Transverse colon (tissue), 4 donors: Measurements from ENCODE around the gene MPEG1. TPM values are rescaled to one million over a fixed set of nuclear protein-coding genes. Genes with fewer than 3 reads are reported as not detected.

Experiments used
- DNase-seq: peaks from one replicate; pipeline ENCODE4 v3.0.0-alpha.2; 2019
- H3K27ac ChIP-seq, 4 donors: fragments of 200-600 bp; sonication (generic); 2 replicates each; pipeline ENCODE4 v1.5.1; 2016 to 2018; ENCODE audit warnings: inconsistent platforms in 4 of 4
- H3K27me3 ChIP-seq: fragments of 200-600 bp; sonication (generic); 2 replicates; pipeline ENCODE4 v1.5.1; 2017; ENCODE audit warnings: inconsistent platforms
- H3K36me3 ChIP-seq, 4 donors: fragments of 200-600 bp; sonication (generic); 2 replicates each; pipeline ENCODE4 v1.5.1; 2017 to 2019; ENCODE audit warnings: inconsistent platforms in 4 of 4
- H3K4me1 ChIP-seq, 4 donors: fragments of 200-600 bp; sonication (generic); 2 replicates each; pipeline ENCODE4 v1.5.1; 2017 to 2020; ENCODE audit warnings: inconsistent platforms in 4 of 4
- H3K4me3 ChIP-seq, 4 donors: fragments of 200-600 bp; sonication (generic); 1 replicate in 1 of 4; 2 replicates in 3 of 4; pipeline versions ENCODE4 v1.5.1 to v1.6.1; 2017 to 2019; ENCODE audit warnings: inconsistent platforms in 4 of 4
- H3K9me3 ChIP-seq, 2 donors: fragments of 200-600 bp; sonication (generic); 2 replicates each; pipeline ENCODE4 v1.5.1; 2017 to 2019; ENCODE audit warnings: inconsistent platforms in 2 of 2
- CTCF ChIP-seq, 5 experiments: fragments of 200-600 bp in 3 of 5; fragments of 450-650 bp in 2 of 5; sonication (generic) in 3 of 5; IDR thresholded peaks; 1 replicate in 2 of 5; 2 replicates in 3 of 5; pipeline ENCODE4 v1.5.1; 2016 to 2017; ENCODE audit warnings: antibody characterized with exemption in 5 of 5, inconsistent platforms in 3 of 5, mild to moderate bottlenecking in 2 of 5, moderate library complexity in 1 of 5
- EP300 ChIP-seq: sonication (generic); formaldehyde crosslinking; IDR thresholded peaks from one replicate; pipeline ENCODE4 v1.6.1; 2017; ENCODE audit warnings: antibody characterized with exemption, low read depth
- POLR2A ChIP-seq: fragments of 450-650 bp; IDR thresholded peaks from one replicate; pipeline ENCODE4 v1.6.1; 2016; ENCODE audit warnings: antibody characterized with exemption, mild to moderate bottlenecking, moderate library complexity
- POLR2AphosphoS5 ChIP-seq, 3 donors: sonication (generic); formaldehyde crosslinking; IDR thresholded peaks; one replicate each; pipeline ENCODE4 v1.6.1; 2016; ENCODE audit warnings: antibody characterized with exemption in 3 of 3
- WGBS, 2 donors: methylation state at CpG; one replicate each; pipeline ENCODE4 v1.1.5; 2018; ENCODE audit warnings: low coverage in 1 of 2; 5-methylcytosine and 5-hydroxymethylcytosine counted together
- in situ Hi-C, 4 donors: fragments of 200-750 bp; cut with MboI; loops; one replicate each; pipeline versions ENCODE4 v1.15.0 to v1.15.1; 2017; ENCODE audit warnings: low sequenced_read_pairs in 3 of 4, low pct_ligation_motif_present in 1 of 4, low pct_unique_long_range_greater_than_20kb in 1 of 4
- intact Hi-C: fragments of 100-400 bp; cut with DNase I; formaldehyde crosslinking; loops from one replicate; pipeline ENCODE4 v1.15.1; 2023; ENCODE audit warnings: low total_unique reads
- total RNA-seq, 4 donors: library from RNA; depleted of rRNA; stranded (reverse); fragments of >200 nt; gene quantifications; one replicate each; pipeline ENCODE4 v1.1.0, GENCODE V29; 2016

Gene MPEG1
- total RNA-seq, 4 donors from 2014 or later = 4.6 to 16.5 (median 7.5) TPM

GRCh38 chr11:59259047-59259446 lies 46.3 kb upstream of the MPEG1 start:
- in situ Hi-C loops (no loop called here), intact Hi-C loops (no loop called here)
- DNase-seq = no peak
- no peak overlapping the region for H3K4me3 ChIP-seq
- H3K27me3 ChIP-seq = no peaks in the 10 kb centered on the region
- no peaks in the 10 kb centered on the region for H3K36me3 ChIP-seq
- H3K27ac ChIP-seq = no peak overlapping the region
- H3K9me3 ChIP-seq = no peaks in the 10 kb centered on the region
- TF ChIP-seq POLR2A (no peak), CTCF (IDR thresholded peaks at IDR 0.05) (no peak), EP300 (no peak), POLR2AphosphoS5 (IDR thresholded peaks at IDR 0.05) (no peak)
- WGBS, 2 donors = 49 to 80% methylated on average over 1 to 4 of the region's 4 CpGs
- H3K4me1 ChIP-seq = no peaks in the 10 kb centered on the region

- intact Hi-C loops = no loop called here
- DNase-seq = no peak
- Histone ChIP-seq H3K36me3 (no peaks in the 10 kb centered on the region), H3K27me3 (no peaks in the 10 kb centered on the region), H3K4me3 (no peak overlapping the region), H3K27ac (no peak overlapping the region), H3K4me1 (no peaks in the 10 kb centered on the region), H3K9me3 (no peaks in the 10 kb centered on the region)
- 71 to 82% methylated on average over 4 to 8 of the region's 8 CpGs for WGBS, 2 donors
- in situ Hi-C loops = no loop called here
- TF ChIP-seq POLR2AphosphoS5 (IDR thresholded peaks at IDR 0.05) (no peak), EP300 (no peak), CTCF (IDR thresholded peaks at IDR 0.05) (no peak)
These were observed 42.6 kb upstream of the MPEG1 start for GRCh38 chr11:59255281-59255680.

- no peak for TF ChIP-seq POLR2AphosphoS5 (IDR thresholded peaks at IDR 0.05)
- TF ChIP-seq POLR2A = no peak
- no peak for TF ChIP-seq CTCF (IDR thresholded peaks at IDR 0.05)
- in situ Hi-C loops (no loop called here), intact Hi-C loops (no loop called here)
- no peaks in the 10 kb centered on the region for H3K4me1 ChIP-seq
- no peak overlapping the region for H3K27ac ChIP-seq
- H3K9me3 ChIP-seq = no peaks in the 10 kb centered on the region
- no peaks in the 10 kb centered on the region for H3K27me3 ChIP-seq
- no peak overlapping the region for H3K4me3 ChIP-seq
- DNase-seq = no peak
- no peaks in the 10 kb centered on the region for H3K36me3 ChIP-seq
These were observed 41.6 kb upstream of the MPEG1 start for GRCh38 chr11:59254286-59254685.

GRCh38 chr11:59253001-59253400 lies 40.3 kb upstream of the MPEG1 start:
- H3K9me3 ChIP-seq = no peaks in the 10 kb centered on the region
- no peak for DNase-seq
- intact Hi-C loops = no loop called here
- H3K4me1 ChIP-seq = peaks cover 0 to 3% (median 0%) of the 10 kb centered on the region in 4 donors
- H3K36me3 ChIP-seq = no peaks in the 10 kb centered on the region
- in situ Hi-C loops = no loop called here
- TF ChIP-seq POLR2A = no peak
- TF ChIP-seq POLR2AphosphoS5 (IDR thresholded peaks at IDR 0.05) = no peak
- no peak for TF ChIP-seq CTCF (IDR thresholded peaks at IDR 0.05)
- no peak for TF ChIP-seq EP300
- no peak overlapping the region for H3K4me3 ChIP-seq
- no peaks in the 10 kb centered on the region for H3K27me3 ChIP-seq
- 94 to 97% methylated on average over 2 of the region's 2 CpGs for WGBS, 2 donors
- no peak overlapping the region for H3K27ac ChIP-seq
